Measurements from ENCODE around the gene STN1. TPM values are rescaled to one million over a fixed set of nuclear protein-coding genes. Genes with fewer than 3 reads are reported as not detected.
A peak's percentile ranks its signal among the peaks of the same experiment; 100 is the strongest.
"Not testable (repeated sequence)": the region's sequence is repeated elsewhere in the genome, so short reads cannot be mapped to it uniquely, and the experiment has no call there.

Gene STN1
- total RNA-seq, 1 donor from 2014 or later = 57.1 TPM

DNA sequence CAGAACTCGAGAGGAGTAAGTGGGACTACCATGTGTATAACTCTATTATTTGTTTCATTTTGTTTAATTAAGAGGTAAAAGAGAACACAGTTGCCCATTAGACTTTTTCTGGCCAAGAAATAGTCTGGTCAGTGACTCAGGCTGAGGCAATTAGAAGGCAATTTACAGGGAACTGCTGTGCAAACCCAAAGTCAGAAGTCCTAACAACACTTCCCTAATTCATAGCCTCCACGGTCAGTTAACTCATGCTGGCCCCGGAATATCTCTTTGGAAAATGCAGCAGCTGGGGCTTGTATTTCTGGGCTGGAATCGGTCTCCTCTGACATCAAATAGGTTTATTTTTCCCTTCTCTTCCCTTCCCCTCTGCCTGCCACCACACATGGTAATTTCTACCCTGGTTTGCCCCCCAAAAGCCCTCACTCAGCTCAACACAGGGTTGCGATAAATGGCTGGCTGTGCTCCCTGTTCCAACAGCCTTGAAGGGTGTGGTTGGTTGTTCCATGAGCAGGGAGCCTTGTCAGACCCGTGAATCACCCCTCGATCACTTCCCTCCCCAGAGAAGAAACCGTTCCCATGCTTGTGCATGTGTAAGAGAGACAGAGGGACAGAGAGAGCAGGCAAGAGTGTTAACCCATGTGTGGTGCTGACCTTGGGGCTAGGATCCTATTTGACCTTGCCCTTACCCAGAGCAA lies 68.0 kb downstream of the STN1 start:
- H3K27ac Mint-ChIP-seq (ENCODE audit: unreplicated experiment) = peak overlapping the region; percentile 8
- H3K36me3 Mint-ChIP-seq (ENCODE audit: unreplicated experiment) = no peaks in the 10 kb centered on the region
- DNase-seq = no peak
- H3K27me3 Mint-ChIP-seq (ENCODE audit: unreplicated experiment) = peaks cover 21% of the 10 kb centered on the region
- TF ChIP-seq, protein P1, sequence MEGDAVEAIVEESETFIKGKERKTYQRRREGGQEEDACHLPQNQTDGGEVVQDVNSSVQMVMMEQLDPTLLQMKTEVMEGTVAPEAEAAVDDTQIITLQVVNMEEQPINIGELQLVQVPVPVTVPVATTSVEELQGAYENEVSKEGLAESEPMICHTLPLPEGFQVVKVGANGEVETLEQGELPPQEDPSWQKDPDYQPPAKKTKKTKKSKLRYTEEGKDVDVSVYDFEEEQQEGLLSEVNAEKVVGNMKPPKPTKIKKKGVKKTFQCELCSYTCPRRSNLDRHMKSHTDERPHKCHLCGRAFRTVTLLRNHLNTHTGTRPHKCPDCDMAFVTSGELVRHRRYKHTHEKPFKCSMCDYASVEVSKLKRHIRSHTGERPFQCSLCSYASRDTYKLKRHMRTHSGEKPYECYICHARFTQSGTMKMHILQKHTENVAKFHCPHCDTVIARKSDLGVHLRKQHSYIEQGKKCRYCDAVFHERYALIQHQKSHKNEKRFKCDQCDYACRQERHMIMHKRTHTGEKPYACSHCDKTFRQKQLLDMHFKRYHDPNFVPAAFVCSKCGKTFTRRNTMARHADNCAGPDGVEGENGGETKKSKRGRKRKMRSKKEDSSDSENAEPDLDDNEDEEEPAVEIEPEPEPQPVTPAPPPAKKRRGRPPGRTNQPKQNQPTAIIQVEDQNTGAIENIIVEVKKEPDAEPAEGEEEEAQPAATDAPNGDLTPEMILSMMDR (IDR thresholded peaks at IDR 0.05; ENCODE audit: partially characterized antibody, unreplicated experiment) = no peak
- peak overlapping the region; percentile 6 for H3K4me3 Mint-ChIP-seq (ENCODE audit: unreplicated experiment)
- peaks cover 3% of the 10 kb centered on the region for H3K9me3 Mint-ChIP-seq (ENCODE audit: unreplicated experiment)
- peaks cover 33% of the 10 kb centered on the region for H3K4me1 Mint-ChIP-seq (ENCODE audit: low read depth, unreplicated experiment)

DNA sequence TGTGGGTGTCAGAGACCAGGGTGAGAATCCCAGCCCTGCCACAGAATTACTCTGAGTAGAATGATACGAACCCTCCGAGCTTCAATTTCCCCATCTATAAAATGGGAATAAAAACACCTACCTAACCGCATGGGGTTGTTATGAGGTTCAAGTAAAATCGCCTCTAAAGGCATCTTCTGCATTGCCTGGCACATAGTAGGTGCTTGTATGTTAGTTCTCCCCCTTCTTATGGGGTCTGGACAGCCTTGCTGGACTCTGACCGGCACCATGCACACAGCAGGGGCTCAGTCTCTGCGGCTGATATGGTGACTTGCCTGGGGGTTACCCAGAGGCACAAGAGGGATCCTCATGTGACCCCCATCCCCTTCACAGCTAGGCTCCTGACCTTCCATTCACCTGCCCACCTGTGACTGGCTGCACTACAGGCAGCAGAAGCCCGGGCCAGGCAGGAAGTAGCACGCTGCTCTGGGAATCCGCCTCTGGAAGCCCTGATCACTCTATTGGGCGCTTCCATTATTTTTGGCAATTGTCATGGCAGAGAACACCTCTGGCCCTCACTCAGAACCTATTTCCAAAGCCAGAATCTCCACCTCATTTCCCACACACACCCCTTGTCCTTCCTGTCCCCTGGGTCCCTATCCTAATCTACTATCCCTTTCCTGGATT lies 68.6 kb downstream of the STN1 start:
- Mint-ChIP-seq H3K27me3 (ENCODE audit: unreplicated experiment) (peaks cover 16% of the 10 kb centered on the region), H3K27ac (ENCODE audit: unreplicated experiment) (no peak overlapping the region), H3K4me1 (ENCODE audit: low read depth, unreplicated experiment) (peaks cover 31% of the 10 kb centered on the region), H3K4me3 (ENCODE audit: unreplicated experiment) (no peak overlapping the region), H3K36me3 (ENCODE audit: unreplicated experiment) (no peaks in the 10 kb centered on the region), H3K9me3 (ENCODE audit: unreplicated experiment) (peaks cover 3% of the 10 kb centered on the region)
- TF ChIP-seq, protein P1 (IDR thresholded peaks at IDR 0.05; ENCODE audit: partially characterized antibody, unreplicated experiment) = no peak
- no peak for DNase-seq

DNA sequence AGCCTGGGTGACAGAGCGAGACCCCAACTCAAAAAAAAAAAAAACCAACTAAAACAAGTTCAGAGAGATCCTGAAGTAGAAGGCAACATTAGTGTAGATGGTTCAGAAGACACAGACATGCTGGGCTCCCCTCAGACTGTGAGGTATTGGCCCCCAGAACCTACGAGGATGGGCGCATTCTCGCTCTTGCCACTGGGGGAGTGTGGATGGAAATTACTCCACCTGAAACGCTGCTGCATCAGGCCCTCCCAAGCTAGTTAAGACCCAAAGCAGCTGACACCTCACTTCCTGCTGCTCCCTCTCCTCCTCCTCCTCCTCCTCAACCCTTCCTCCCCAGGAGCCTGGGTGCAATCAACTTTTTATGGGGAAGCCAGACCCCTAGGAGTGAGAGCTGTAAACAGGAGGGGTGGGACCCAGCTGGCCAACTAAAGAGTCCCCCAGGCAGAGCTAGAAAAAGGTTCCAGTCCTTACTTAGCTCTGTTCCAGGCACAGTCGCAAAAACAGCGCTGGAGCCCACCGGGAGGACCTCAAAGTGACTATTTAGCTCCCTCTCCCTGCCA lies 70.0 kb downstream of the STN1 start:
- no peak overlapping the region for H3K27ac Mint-ChIP-seq (ENCODE audit: unreplicated experiment)
- DNase-seq = no peak
- H3K4me1 Mint-ChIP-seq (ENCODE audit: low read depth, unreplicated experiment) = peaks cover 24% of the 10 kb centered on the region

DNA sequence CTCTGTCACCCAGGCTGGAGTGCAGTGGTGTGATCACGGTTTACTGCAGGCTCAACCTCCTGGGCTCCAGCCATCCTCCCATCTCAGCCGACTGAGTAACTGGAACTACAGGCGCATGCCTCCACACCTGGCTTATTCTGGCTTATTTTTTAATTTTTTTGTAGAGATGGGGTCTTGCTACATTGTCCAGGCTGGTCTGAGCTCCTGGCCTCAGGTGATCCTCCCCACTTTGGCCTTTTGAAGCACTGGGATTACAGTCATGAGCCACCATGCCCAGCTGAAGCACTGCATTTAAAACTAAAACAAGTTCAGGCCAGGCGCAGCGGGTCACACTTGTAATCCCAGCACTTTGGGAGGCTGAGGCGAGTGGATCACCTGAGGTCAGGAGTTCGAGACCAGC lies 70.6 kb downstream of the STN1 start:
- no peaks in the 10 kb centered on the region for H3K36me3 Mint-ChIP-seq (ENCODE audit: unreplicated experiment)
- H3K9me3 Mint-ChIP-seq (ENCODE audit: unreplicated experiment) = peaks cover 2% of the 10 kb centered on the region
- H3K27me3 Mint-ChIP-seq (ENCODE audit: unreplicated experiment) = peaks cover 5% of the 10 kb centered on the region
- DNase-seq = no peak
- TF ChIP-seq, protein P1 (IDR thresholded peaks at IDR 0.05; ENCODE audit: partially characterized antibody, unreplicated experiment) = no peak
- no peak overlapping the region for H3K4me3 Mint-ChIP-seq (ENCODE audit: unreplicated experiment)
- H3K4me1 Mint-ChIP-seq (ENCODE audit: low read depth, unreplicated experiment) = peaks cover 20% of the 10 kb centered on the region
- no peak overlapping the region for H3K27ac Mint-ChIP-seq (ENCODE audit: unreplicated experiment)

More for the DNA sequence above, 70.0 kb downstream of the STN1 start:
- H3K36me3 Mint-ChIP-seq (ENCODE audit: unreplicated experiment) = no peaks in the 10 kb centered on the region
- no peak overlapping the region for H3K4me3 Mint-ChIP-seq (ENCODE audit: unreplicated experiment)
- H3K9me3 Mint-ChIP-seq (ENCODE audit: unreplicated experiment) = peaks cover 3% of the 10 kb centered on the region
- TF ChIP-seq, protein P1 (IDR thresholded peaks at IDR 0.05; ENCODE audit: partially characterized antibody, unreplicated experiment) = peak; percentile 37
- H3K27me3 Mint-ChIP-seq (ENCODE audit: unreplicated experiment) = peaks cover 7% of the 10 kb centered on the region

DNA sequence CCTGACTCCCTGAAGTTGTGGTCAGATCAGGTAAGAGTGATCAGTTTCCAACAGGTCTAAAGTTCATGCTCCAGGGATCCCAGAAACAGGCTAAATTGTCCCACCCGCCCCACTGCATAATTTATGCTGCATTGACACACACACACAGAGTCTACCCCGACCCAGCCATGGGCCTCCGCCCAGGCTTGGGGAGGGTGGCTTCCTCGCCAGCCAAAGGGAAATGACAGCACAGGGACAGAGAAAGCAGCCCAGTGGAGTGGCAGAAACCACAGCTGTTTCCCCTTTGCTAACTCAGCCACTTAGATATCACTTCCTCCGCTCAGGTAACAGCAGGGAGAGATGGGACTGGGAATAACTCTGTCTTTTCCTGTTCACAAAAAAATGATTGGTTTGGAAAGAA lies 72.0 kb downstream of the STN1 start:
- TF ChIP-seq, protein P1 (IDR thresholded peaks at IDR 0.05; ENCODE audit: partially characterized antibody, unreplicated experiment) = no peak
- DNase-seq = no peak
- peaks cover 5% of the 10 kb centered on the region for H3K27me3 Mint-ChIP-seq (ENCODE audit: unreplicated experiment)
- no peak overlapping the region for H3K4me3 Mint-ChIP-seq (ENCODE audit: unreplicated experiment)
- H3K9me3 Mint-ChIP-seq (ENCODE audit: unreplicated experiment) = peaks cover 2% of the 10 kb centered on the region
- H3K4me1 Mint-ChIP-seq (ENCODE audit: low read depth, unreplicated experiment) = peaks cover 19% of the 10 kb centered on the region
- no peaks in the 10 kb centered on the region for H3K36me3 Mint-ChIP-seq (ENCODE audit: unreplicated experiment)
- no peak overlapping the region for H3K27ac Mint-ChIP-seq (ENCODE audit: unreplicated experiment)

DNA sequence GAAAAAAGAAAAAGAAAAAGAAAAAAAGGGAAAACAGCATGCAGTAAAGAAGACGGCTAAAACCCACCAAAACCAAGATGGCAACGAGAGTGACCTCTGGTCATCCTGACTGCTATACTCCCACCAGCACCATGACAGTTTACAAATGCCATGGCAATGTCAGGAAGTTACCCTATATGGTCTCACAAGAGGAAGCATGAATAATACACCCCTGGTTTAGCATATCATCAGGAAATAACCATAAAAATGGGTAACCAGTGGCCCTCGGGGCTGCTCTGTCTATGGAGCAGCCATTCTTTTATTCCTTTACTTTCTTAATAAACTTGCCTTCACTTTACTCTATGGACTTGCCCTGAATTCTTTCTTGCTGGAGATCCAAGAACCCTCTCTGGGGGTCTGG lies 72.6 kb downstream of the STN1 start:
- H3K27me3 Mint-ChIP-seq (ENCODE audit: unreplicated experiment); DNase-seq; H3K4me3 Mint-ChIP-seq (ENCODE audit: unreplicated experiment); H3K9me3 Mint-ChIP-seq (ENCODE audit: unreplicated experiment); H3K27ac Mint-ChIP-seq (ENCODE audit: unreplicated experiment); H3K36me3 Mint-ChIP-seq (ENCODE audit: unreplicated experiment): not testable (repeated sequence)
- peaks cover 16% of the 10 kb centered on the region for H3K4me1 Mint-ChIP-seq (ENCODE audit: low read depth, unreplicated experiment)

All from glutamatergic neuron (in vitro differentiated cells).